SU-DHL-6 (cell line): ENCODE results near the gene RPS27A.

ENCODE experiments used
- EZH2phosphoT487 ChIP-seq: fragments of 200-600 bp; sonication (generic), shearing (Covaris generic); conservative IDR thresholded peaks from 2 replicates; pipeline ENCODE4 v1.6.1; 2018; ENCODE audit warnings: mild to moderate bottlenecking, antibody characterized with exemption, low read length, moderate library complexity, mixed read lengths
- TF ChIP-seq, protein P1 (sequence below): fragments of 200-600 bp; sonication (generic); IDR thresholded peaks from one replicate; pipeline ENCODE4 v1.5.1; 2017; ENCODE audit warnings: antibody characterized with exemption, mild to moderate bottlenecking, low read length, moderate library complexity; ENCODE audit not compliant: insufficient read depth, poor library complexity, severe bottlenecking

DNA sequence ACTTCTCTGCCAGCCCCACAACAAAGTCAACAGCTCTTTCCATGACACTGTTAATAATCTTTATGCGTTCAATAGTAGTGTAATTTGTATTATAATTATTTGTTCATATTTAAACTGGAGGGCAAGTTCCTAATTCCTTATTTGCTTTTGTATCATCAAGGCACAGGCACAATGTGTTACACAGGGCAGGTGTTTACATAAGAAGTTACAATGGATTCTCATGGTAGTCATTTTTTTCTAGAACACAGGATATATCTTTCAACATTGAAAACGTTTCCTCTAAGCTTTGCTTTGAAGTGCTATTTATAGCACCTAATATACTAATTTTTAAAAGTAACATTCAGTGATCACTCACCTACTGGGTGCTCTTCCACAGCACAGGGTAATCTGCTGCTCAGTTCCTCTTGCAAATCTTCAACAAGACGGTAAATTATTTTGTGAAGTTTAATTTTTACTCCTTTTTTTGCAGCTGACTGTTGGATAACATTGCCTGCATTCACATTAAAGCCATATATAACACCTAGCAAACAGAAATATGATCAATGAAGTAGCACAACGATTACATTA, 7.3 kb downstream of the RPS27A start:
- TF ChIP-seq, protein P1, sequence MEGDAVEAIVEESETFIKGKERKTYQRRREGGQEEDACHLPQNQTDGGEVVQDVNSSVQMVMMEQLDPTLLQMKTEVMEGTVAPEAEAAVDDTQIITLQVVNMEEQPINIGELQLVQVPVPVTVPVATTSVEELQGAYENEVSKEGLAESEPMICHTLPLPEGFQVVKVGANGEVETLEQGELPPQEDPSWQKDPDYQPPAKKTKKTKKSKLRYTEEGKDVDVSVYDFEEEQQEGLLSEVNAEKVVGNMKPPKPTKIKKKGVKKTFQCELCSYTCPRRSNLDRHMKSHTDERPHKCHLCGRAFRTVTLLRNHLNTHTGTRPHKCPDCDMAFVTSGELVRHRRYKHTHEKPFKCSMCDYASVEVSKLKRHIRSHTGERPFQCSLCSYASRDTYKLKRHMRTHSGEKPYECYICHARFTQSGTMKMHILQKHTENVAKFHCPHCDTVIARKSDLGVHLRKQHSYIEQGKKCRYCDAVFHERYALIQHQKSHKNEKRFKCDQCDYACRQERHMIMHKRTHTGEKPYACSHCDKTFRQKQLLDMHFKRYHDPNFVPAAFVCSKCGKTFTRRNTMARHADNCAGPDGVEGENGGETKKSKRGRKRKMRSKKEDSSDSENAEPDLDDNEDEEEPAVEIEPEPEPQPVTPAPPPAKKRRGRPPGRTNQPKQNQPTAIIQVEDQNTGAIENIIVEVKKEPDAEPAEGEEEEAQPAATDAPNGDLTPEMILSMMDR: no peak
- no peak for TF ChIP-seq EZH2phosphoT487
